Effector memory CD8-positive, alpha-beta T cell (primary cell): Measurements from ENCODE around the gene BLMH.
A peak's percentile ranks its signal among the peaks of the same experiment; 100 is the strongest.
"Not testable (repeated sequence)": the region's sequence is repeated elsewhere in the genome, so short reads cannot be mapped to it uniquely, and the experiment has no call there.

Experiments
- ATAC-seq: fragments of 150-1000 bp; cut with Tn5 transposase; replicated peaks from 2 replicates; pipeline ENCODE4 v1.10.0; 2021; ENCODE audit warnings: mild to moderate bottlenecking, moderate library complexity
- DNase-seq, 3 experiments: peaks; one replicate each; pipeline ENCODE4 v3.0.0; 2021
- H3K27ac Mint-ChIP-seq, 2 donors: one replicate each; pipeline ENCODE4 v1.8.0; 2022; ENCODE audit warnings: mild to moderate bottlenecking in 2 of 2, mixed read lengths in 2 of 2, moderate library complexity in 2 of 2
- H3K27me3 Mint-ChIP-seq, 2 donors: one replicate each; pipeline ENCODE4 v1.8.0; 2022; ENCODE audit warnings: mixed read lengths in 2 of 2
- H3K36me3 Mint-ChIP-seq: one replicate; pipeline ENCODE4 v1.8.0; 2022; ENCODE audit warnings: mild to moderate bottlenecking, moderate library complexity, mixed read lengths; ENCODE audit not compliant: insufficient read depth
- H3K4me1 Mint-ChIP-seq, 2 donors: one replicate each; pipeline ENCODE4 v1.8.0; 2022; ENCODE audit warnings: low read depth in 2 of 2, mixed read lengths in 2 of 2
- H3K4me3 Mint-ChIP-seq, 2 donors: one replicate each; pipeline ENCODE4 v1.8.0; 2022; ENCODE audit warnings: mild to moderate bottlenecking in 2 of 2, mixed read lengths in 2 of 2, moderate library complexity in 2 of 2
- H3K9me3 Mint-ChIP-seq, 2 donors: one replicate each; pipeline ENCODE4 v1.8.0; 2022; ENCODE audit warnings: mixed read lengths in 2 of 2

The BLMH gene

DNA sequence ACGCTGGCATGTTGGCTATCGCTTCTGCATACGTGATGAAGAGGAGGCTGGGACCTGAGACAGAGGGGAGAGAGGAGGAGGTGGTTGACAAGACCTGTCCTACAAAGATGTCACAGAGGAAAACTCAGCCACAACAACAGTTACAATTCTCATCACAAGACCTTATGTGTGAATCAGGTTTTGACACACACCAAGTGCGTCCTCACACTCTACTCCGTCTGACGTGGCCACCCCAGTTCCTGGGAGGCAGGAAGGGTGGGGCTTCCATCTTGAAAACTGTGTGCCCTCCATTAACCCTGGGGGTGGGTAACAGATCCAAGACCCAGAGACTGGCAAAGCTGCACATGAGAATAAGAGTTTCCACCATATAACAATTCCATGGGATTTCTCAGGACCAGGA is 80.4 kb downstream of the BLMH start:
- Mint-ChIP-seq H3K27me3 (peaks cover 8 to 23% of the 10 kb centered on the region in 2 donors), H3K27ac (peak overlapping the region in 1 of 2 donors; percentile 70), H3K36me3 (no peaks in the 10 kb centered on the region), H3K9me3 (no peaks in the 10 kb centered on the region), H3K4me3 (no peak overlapping the region), H3K4me1 (peaks cover 6 to 7% of the 10 kb centered on the region in 2 donors)
- ATAC-seq (peak; percentile 54), DNase-seq (peak in 1 of 3 experiments; percentile 12)

DNA sequence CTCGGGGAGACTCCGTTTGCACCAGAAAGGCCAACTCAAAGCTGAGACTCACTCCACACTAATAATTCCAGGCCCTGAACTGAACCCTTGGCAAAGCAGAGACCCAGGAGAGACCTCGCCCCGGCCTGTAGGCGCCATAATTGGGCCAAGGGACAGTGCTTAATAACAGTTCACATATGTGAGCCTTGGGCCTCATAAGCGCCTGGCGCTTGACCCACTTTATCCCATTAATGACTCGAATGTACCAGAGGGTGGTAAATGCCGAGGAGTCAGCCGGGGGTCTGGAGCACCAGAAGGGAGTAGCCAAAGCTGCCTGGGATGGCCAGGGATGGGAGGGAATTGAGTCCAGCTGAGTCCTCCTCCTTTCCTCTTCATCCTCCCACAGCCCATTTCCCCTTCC is 80.8 kb downstream of the BLMH start:
- H3K9me3 Mint-ChIP-seq, result no peaks in the 10 kb centered on the region
- peaks cover 6 to 7% of the 10 kb centered on the region in 2 donors for H3K4me1 Mint-ChIP-seq
- peak overlapping the region in 1 of 2 donors; percentile 70 for H3K27ac Mint-ChIP-seq
- no peak for DNase-seq
- no peaks in the 10 kb centered on the region for H3K36me3 Mint-ChIP-seq
- peaks cover 8 to 28% of the 10 kb centered on the region in 2 donors for H3K27me3 Mint-ChIP-seq
- H3K4me3 Mint-ChIP-seq, result no peak overlapping the region
- ATAC-seq, result no peak

DNA sequence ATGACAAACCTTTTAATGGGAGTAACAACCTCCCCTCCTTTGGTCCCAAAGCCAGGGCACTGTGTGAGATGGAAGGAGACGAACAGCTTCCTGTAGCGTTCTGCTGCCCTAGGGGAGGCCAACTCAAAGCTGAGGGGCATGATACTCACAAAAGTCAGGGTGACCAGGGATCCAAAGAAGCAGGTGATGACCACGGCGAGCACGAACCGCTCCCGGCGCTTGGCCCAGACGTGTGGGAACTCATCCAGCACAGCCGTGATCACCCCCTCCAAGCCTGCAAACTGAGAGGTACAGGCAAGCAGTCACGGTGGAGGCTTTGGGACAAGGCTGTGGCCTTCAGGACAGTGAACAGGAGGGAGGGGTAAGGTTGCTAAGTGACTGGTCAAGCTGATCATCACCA is 81.4 kb downstream of the BLMH start:
- DNase-seq (no peak), ATAC-seq (no peak)
- Mint-ChIP-seq H3K9me3 (no peaks in the 10 kb centered on the region), H3K4me3 (no peak overlapping the region), H3K27me3 (peaks cover 8 to 33% of the 10 kb centered on the region in 2 donors), H3K36me3 (no peaks in the 10 kb centered on the region), H3K4me1 (peaks cover 6 to 7% of the 10 kb centered on the region in 2 donors), H3K27ac (no peak overlapping the region)

DNA sequence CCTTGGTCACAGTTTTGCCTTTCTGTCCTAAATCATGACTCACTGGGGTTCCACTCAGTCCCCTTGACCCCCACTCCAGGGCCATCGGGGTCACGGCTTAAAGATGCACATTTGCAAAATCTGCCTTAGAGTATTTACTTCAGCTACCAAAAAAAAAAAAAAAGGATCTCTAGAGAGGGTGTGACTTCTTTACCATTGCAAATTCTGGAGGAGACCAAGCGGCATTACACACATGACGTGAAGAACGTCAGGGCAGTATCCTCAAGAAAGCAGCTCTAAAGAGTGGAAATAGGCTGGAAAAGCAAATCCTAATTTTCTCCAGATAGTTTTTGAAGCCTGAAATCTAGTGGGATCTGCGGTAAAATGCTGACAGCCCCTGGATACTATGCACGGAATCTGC is 81.8 kb downstream of the BLMH start:
- DNase-seq (no peak), ATAC-seq (no peak)
- peaks cover 8 to 37% of the 10 kb centered on the region in 2 donors for H3K27me3 Mint-ChIP-seq
- H3K4me1 Mint-ChIP-seq, result peaks cover 6 to 7% of the 10 kb centered on the region in 2 donors
- H3K9me3 Mint-ChIP-seq, result no peaks in the 10 kb centered on the region
- H3K4me3 Mint-ChIP-seq, result no peak overlapping the region
- H3K27ac Mint-ChIP-seq, result no peak overlapping the region
- no peaks in the 10 kb centered on the region for H3K36me3 Mint-ChIP-seq

DNA sequence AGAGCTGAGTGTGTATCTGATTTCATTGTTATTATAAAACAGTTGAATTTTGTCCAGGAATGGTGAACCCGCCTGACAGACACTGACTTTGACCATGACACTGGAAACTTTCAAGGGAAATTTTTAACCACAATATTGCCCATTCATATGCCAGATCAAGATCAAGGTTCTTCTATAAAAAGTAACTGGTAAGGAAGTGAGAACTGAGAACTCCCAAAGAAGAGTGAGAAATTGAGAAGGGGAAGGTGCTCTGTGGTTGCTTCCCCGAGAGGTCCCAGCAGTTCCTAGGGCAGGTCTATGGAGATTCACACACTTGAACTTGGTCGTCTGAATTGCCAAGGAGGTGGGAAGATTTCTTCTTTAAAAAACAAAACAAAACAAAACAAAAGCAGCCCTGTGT is 83.5 kb downstream of the BLMH start:
- ATAC-seq (no peak), DNase-seq (no peak)
- Mint-ChIP-seq H3K27ac (peak overlapping the region; percentile 10 to 45), H3K4me1 (peaks cover 6 to 7% of the 10 kb centered on the region in 2 donors), H3K4me3 (no peak overlapping the region), H3K27me3 (peaks cover 16 to 54% of the 10 kb centered on the region in 2 donors), H3K36me3 (peaks cover 3% of the 10 kb centered on the region), H3K9me3 (no peaks in the 10 kb centered on the region)

DNA sequence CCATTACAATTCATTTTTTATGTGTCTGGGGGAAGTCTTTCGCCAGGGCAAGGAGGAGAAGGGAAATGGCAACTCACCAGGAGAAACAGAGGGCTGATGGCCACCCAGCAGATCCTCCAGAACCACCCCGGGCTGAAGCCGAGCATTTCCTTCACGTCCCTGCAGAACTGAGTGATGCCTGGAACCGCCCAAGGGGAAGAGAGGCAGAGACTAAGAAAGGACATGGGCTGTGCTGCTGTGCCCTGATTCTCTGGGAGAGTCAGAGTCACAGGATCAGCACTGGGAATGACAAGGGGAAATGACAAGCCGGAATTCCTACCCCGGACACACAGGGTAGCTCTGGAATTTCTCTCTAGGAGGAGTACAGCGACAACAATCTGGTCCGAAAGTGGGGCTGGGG is 84.1 kb downstream of the BLMH start:
- H3K9me3 Mint-ChIP-seq, result no peaks in the 10 kb centered on the region
- DNase-seq (no peak), ATAC-seq (no peak)
- H3K4me3 Mint-ChIP-seq, result no peak overlapping the region
- peaks cover 20 to 60% of the 10 kb centered on the region in 2 donors for H3K27me3 Mint-ChIP-seq
- H3K27ac Mint-ChIP-seq, result peak overlapping the region in 1 of 2 donors; percentile 45
- peaks cover 6 to 7% of the 10 kb centered on the region in 2 donors for H3K4me1 Mint-ChIP-seq
- peaks cover 3% of the 10 kb centered on the region for H3K36me3 Mint-ChIP-seq

DNA sequence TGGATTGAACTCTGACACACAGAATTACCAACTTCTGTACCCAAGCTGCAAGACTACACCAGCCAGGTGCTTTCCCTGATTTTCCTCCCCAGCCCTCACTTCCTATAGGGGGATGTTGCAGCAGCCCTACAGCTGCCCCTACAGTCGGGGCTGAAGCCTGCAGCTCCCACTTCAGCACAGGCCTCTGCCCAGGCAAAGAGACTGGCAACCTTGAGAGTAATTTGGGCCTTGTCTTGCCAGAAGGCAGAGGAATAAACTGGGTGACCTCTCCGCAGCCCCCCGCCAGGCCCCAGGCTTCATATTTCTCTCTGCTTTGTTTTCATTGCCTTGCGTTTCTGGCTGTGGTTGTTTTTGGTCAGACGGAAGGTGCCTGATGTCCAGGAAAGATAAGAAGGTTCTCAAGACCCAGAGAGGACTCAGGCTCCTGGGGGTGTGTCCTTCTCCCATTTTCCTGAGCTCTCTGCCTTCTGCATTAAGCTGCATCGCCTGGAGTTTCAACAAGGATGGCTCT is 88.2 kb downstream of the BLMH start:
- H3K27me3 Mint-ChIP-seq, result peaks cover 26 to 76% of the 10 kb centered on the region in 2 donors
- H3K9me3 Mint-ChIP-seq, result no peaks in the 10 kb centered on the region
- DNase-seq, result no peak
- H3K4me1 Mint-ChIP-seq, result no peaks in the 10 kb centered on the region
- H3K4me3 Mint-ChIP-seq, result no peak overlapping the region
- no peak for ATAC-seq
- peaks cover 3% of the 10 kb centered on the region for H3K36me3 Mint-ChIP-seq
- H3K27ac Mint-ChIP-seq, result no peak overlapping the region

DNA sequence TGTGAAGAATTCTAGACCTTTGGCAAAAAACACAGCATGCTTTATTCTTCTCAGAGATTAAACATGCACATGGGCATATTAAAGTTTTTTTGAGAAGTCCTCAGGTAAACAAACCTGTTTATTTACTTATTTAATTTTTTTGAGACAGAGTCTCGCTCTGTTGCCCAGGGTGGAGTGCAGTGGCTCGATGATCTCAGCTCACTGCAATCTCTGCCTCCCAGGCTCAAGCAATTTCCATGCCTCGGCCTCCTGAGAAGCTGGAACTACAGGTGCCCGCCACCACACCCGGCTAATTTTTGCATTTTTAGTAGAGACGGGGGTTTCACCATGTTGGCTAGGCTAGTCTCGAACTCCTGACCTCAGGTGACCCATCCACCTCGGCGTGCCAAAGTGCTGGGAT is 91.1 kb downstream of the BLMH start:
- ATAC-seq, H3K9me3 Mint-ChIP-seq, H3K4me3 Mint-ChIP-seq, H3K4me1 Mint-ChIP-seq, DNase-seq, H3K27ac Mint-ChIP-seq, H3K36me3 Mint-ChIP-seq: not testable (repeated sequence)
- H3K27me3 Mint-ChIP-seq, result peaks cover 23 to 55% of the 10 kb centered on the region in 2 donors

DNA sequence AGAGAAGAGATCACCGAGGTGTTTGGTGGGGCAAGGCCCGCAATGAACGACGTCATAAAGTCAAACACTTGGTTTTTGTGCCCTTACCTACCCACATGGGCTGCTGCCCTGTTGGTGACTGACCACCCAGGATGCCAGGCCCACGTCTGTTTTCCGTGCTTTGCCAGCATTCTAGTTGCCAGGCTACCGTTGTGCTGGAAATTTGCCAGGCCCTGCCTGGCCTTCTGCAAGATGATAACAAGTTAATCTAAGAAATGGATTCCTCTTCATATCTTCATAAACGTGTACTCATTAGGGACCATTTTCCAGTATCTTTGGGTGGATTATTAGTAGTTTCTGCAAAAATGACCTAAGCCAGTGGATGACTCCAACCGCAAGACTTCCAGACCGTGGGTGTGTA is 91.6 kb downstream of the BLMH start:
- DNase-seq (no peak), ATAC-seq (no peak)
- Mint-ChIP-seq H3K9me3 (no peaks in the 10 kb centered on the region), H3K27me3 (peaks cover 23 to 49% of the 10 kb centered on the region in 2 donors), H3K4me1 (no peaks in the 10 kb centered on the region), H3K4me3 (no peak overlapping the region), H3K36me3 (peaks cover 3% of the 10 kb centered on the region), H3K27ac (no peak overlapping the region)

DNA sequence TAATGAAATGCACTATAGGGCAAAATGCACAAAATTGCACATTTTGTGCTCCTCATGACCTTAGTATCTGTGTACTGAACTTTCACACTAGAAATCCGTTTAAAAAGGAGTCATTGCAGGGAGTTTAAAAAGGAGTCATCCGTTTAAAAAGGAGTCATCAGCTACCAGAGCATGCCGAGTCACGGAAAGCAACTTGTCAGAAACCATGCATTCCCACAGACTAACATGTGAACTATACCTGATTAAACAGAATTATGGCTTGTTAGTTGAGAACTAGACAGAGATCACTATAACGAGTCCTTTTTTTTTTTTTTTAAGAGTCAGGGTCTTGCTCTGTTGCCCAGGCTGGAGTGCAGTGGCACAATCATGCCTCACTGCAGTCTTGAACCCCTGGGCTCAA is 92.1 kb downstream of the BLMH start:
- peaks cover 3% of the 10 kb centered on the region for H3K36me3 Mint-ChIP-seq
- H3K4me3 Mint-ChIP-seq, result no peak overlapping the region
- H3K9me3 Mint-ChIP-seq, result no peaks in the 10 kb centered on the region
- DNase-seq (no peak), ATAC-seq (no peak)
- H3K4me1 Mint-ChIP-seq, result no peaks in the 10 kb centered on the region
- no peak overlapping the region for H3K27ac Mint-ChIP-seq
- H3K27me3 Mint-ChIP-seq, result peaks cover 23 to 44% of the 10 kb centered on the region in 2 donors
